Endothelial cell of umbilical vein (primary cell): ENCODE measurements around the gene DNAL1.
A peak's percentile ranks its signal among the peaks of the same experiment; 100 is the strongest.

Experiments
- EZH2 ChIP-seq: IDR thresholded peaks from 2 replicates; pipeline ENCODE4 v1.6.1; 2012; ENCODE audit warnings: borderline replicate concordance, low read depth, mild to moderate bottlenecking, moderate library complexity, low read length, inconsistent platforms; ENCODE audit not compliant: severe bottlenecking
- FOS ChIP-seq: IDR thresholded peaks from 2 replicates; pipeline ENCODE4 v1.6.1; 2011; ENCODE audit warnings: mild to moderate bottlenecking, low read length, moderate library complexity, borderline replicate concordance; ENCODE audit not compliant: insufficient read depth
- GATA2 ChIP-seq: IDR thresholded peaks from 2 replicates; pipeline ENCODE4 v1.7.0; 2011; ENCODE audit warnings: low read depth, mild to moderate bottlenecking, moderate library complexity, mixed read lengths, low read length; ENCODE audit not compliant: insufficient read length, insufficient read depth
- JUN ChIP-seq: IDR thresholded peaks from 2 replicates; pipeline ENCODE4 v1.6.1; 2011; ENCODE audit warnings: borderline replicate concordance, low read depth; ENCODE audit not compliant: insufficient read length, insufficient read depth
- MYC ChIP-seq: IDR thresholded peaks from one replicate; pipeline ENCODE4 v1.6.1; 2011; ENCODE audit warnings: mild to moderate bottlenecking, low read depth, low read length
- POLR2A ChIP-seq: IDR thresholded peaks from 2 replicates; pipeline ENCODE4 v1.6.1; 2012; ENCODE audit warnings: low read depth, mild to moderate bottlenecking, control low read depth, low read length
- POLR2AphosphoS5 ChIP-seq: IDR thresholded peaks from 2 replicates; pipeline ENCODE4 v1.6.1; 2012; ENCODE audit warnings: low read depth, mild to moderate bottlenecking, control low read depth, low read length, moderate library complexity; ENCODE audit not compliant: insufficient read depth
- TF ChIP-seq, protein P1 (sequence below), 2 donors: IDR thresholded peaks; 1 replicate in 1 of 2; 2 replicates in 1 of 2; pipeline ENCODE4 v1.5.1; 2011; ENCODE audit warnings: low read length in 2 of 2, mild to moderate bottlenecking in 2 of 2, moderate library complexity in 2 of 2, control low read depth in 1 of 2, inconsistent platforms in 1 of 2, low read depth in 1 of 2; ENCODE audit not compliant: insufficient read depth in 1 of 2; ENCODE audit errors: extremely low read depth in 1 of 2
- TF ChIP-seq, protein P2 (sequence below): IDR thresholded peaks from 2 replicates; pipeline ENCODE4 v1.6.1; 2011; ENCODE audit not compliant: insufficient read depth, insufficient read length

DNA sequence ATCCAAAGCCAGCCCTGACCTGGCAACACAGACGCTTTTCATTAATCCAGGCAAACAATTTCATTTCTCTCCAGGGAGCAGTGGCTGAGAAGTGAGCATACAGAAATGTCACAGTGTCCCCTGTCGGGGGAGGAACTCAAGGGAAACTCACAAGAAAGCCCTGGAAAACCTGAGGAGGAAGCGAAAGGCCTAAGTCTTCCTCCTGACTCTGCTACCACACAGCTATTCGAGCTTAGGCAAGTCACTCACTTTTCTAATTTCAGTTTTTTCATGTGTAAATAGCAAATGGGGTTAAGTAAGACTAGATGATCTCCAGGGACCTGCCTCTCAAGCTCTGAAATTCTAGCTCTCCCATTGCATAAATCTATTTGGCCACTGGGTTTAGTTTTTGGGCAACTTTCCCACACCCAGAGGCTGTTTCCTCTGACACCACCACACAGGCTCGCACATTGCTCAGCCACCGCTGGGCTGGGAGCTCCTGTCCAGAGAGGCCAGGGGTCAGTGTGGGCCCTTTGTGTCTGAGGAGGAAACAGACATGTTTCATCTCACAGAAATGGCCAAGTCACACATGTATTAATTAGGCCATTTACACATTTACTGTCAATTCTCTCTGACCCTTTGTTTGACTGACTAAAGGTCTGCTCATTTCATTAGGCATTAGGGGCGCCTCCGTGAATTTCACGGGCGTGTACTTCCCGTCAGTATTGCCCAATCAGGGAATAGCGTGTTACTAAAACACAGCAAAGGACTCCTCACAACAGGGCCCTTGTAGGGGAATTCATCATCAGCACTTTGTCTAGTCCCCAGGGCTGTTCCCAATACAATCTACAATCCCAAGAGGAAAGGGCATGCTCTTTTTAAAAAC lies 79.2 kb downstream of the DNAL1 start:
- TF ChIP-seq, protein P1, sequence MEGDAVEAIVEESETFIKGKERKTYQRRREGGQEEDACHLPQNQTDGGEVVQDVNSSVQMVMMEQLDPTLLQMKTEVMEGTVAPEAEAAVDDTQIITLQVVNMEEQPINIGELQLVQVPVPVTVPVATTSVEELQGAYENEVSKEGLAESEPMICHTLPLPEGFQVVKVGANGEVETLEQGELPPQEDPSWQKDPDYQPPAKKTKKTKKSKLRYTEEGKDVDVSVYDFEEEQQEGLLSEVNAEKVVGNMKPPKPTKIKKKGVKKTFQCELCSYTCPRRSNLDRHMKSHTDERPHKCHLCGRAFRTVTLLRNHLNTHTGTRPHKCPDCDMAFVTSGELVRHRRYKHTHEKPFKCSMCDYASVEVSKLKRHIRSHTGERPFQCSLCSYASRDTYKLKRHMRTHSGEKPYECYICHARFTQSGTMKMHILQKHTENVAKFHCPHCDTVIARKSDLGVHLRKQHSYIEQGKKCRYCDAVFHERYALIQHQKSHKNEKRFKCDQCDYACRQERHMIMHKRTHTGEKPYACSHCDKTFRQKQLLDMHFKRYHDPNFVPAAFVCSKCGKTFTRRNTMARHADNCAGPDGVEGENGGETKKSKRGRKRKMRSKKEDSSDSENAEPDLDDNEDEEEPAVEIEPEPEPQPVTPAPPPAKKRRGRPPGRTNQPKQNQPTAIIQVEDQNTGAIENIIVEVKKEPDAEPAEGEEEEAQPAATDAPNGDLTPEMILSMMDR (IDR thresholded peaks at IDR 0.05; ENCODE audit: extremely low read depth in 1 of 2, insufficient read depth in 1 of 2, low read depth in 1 of 2, low read length in 2 of 2) = peak; percentile 18 to 26
- TF ChIP-seq EZH2 (no peak), JUN (no peak), POLR2AphosphoS5 (peak; percentile 83), POLR2A (no peak), GATA2 (no peak), MYC (no peak), FOS (peak; percentile 64)
- TF ChIP-seq, protein P2, sequence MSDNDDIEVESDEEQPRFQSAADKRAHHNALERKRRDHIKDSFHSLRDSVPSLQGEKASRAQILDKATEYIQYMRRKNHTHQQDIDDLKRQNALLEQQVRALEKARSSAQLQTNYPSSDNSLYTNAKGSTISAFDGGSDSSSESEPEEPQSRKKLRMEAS = no peak
